CD4-positive, alpha-beta memory T cell (primary cell): ENCODE results near the gene ZNF502. TPM values are rescaled to one million over a fixed set of nuclear protein-coding genes. Genes with fewer than 3 reads are reported as not detected.

Experiments
- CTCF ChIA-PET: fragments of 350-600 bp; sonication (Branson Sonifier 250); formaldehyde crosslinking; loops from one replicate; lab custom pipeline; 2021; ENCODE audit warnings: inconsistent platforms; ENCODE audit not compliant: partially characterized antibody; lab: Charles Lee
- POLR2A ChIA-PET: fragments of 350-600 bp; sonication (Branson Sonifier 250); formaldehyde crosslinking; loops from one replicate; lab custom pipeline; 2021; ENCODE audit not compliant: partially characterized antibody; lab: Charles Lee
- DNase-seq, 5 donors: peaks; one replicate each; pipeline versions ENCODE4 v3.0.0 to v3.0.0-alpha.2; 2020 to 2022; ENCODE audit warnings: mixed read lengths in 1 of 5
- H3K27ac ChIP-seq: one replicate; pipeline ENCODE4 v1.7.0; 2013; ENCODE audit warnings: low read depth, low read length
- H3K27me3 ChIP-seq: 2 replicates; pipeline ENCODE4 v1.7.0; 2013; ENCODE audit warnings: mild to moderate bottlenecking, low read length, moderate library complexity; ENCODE audit not compliant: insufficient read depth
- H3K36me3 ChIP-seq: 2 replicates; pipeline ENCODE4 v1.7.0; 2013; ENCODE audit warnings: mild to moderate bottlenecking, low read length, moderate library complexity; ENCODE audit not compliant: insufficient read depth
- H3K4me1 ChIP-seq: 2 replicates; pipeline ENCODE4 v1.7.0; 2013; ENCODE audit warnings: mild to moderate bottlenecking, low read length, moderate library complexity; ENCODE audit not compliant: insufficient read depth
- H3K4me3 ChIP-seq, 2 donors: one replicate each; pipeline ENCODE4 v1.7.0; 2013; ENCODE audit warnings: low read length in 2 of 2, mild to moderate bottlenecking in 1 of 2
- H3K9me3 ChIP-seq, 2 donors: one replicate each; pipeline ENCODE4 v1.7.0; 2013; ENCODE audit warnings: low read length in 2 of 2, control low read depth in 1 of 2; ENCODE audit not compliant: control insufficient read depth in 1 of 2
- H3K27ac Mint-ChIP-seq, 7 donors: one replicate each; pipeline ENCODE4 v1.8.0; 2020 to 2021; ENCODE audit warnings: mixed read lengths in 7 of 7, mild to moderate bottlenecking in 6 of 7, inconsistent platforms in 3 of 7, moderate library complexity in 3 of 7
- H3K27me3 Mint-ChIP-seq, 2 donors: one replicate each; pipeline ENCODE4 v1.8.0; 2020 to 2021; ENCODE audit warnings: mixed read lengths in 2 of 2
- H3K36me3 Mint-ChIP-seq, 2 donors: one replicate each; pipeline ENCODE4 v1.8.0; 2020 to 2021; ENCODE audit warnings: mixed read lengths in 2 of 2, inconsistent platforms in 1 of 2, mild to moderate bottlenecking in 1 of 2
- H3K4me1 Mint-ChIP-seq, 4 donors: one replicate each; pipeline ENCODE4 v1.8.0; 2020 to 2021; ENCODE audit warnings: mixed read lengths in 4 of 4, mild to moderate bottlenecking in 1 of 4
- H3K4me3 Mint-ChIP-seq, 8 donors: one replicate each; pipeline ENCODE4 v1.8.0; 2020 to 2021; ENCODE audit warnings: mixed read lengths in 8 of 8, mild to moderate bottlenecking in 7 of 8, moderate library complexity in 6 of 8, inconsistent platforms in 3 of 8
- H3K9me3 Mint-ChIP-seq, 8 donors: one replicate each; pipeline ENCODE4 v1.8.0; 2020 to 2021; ENCODE audit warnings: mixed read lengths in 8 of 8, mild to moderate bottlenecking in 5 of 8, inconsistent platforms in 3 of 8, moderate library complexity in 1 of 8
- intact Hi-C: fragments of 100-400 bp; cut with micrococcal nuclease; formaldehyde crosslinking; loops from one replicate; pipeline ENCODE4 v1.15.1; 2023
- polyA plus RNA-seq, 2 donors: library from polyadenylated mRNA; unstranded; fragments of 300-500 nt; fragmentation: Illumina TruSeq; gene quantifications; one replicate each; pipeline ENCODE4 v1.2.3, GENCODE V29; 2021
- total RNA-seq, 2 experiments: library from RNA; stranded (reverse); gene quantifications; one replicate each; pipeline ENCODE4 v1.2.3, GENCODE V29; 2021

The ZNF502 gene
- total and polyA plus RNA-seq, 4 experiments from 2014 or later = 2.1 to 4.0 (median 3.3) TPM

DNA sequence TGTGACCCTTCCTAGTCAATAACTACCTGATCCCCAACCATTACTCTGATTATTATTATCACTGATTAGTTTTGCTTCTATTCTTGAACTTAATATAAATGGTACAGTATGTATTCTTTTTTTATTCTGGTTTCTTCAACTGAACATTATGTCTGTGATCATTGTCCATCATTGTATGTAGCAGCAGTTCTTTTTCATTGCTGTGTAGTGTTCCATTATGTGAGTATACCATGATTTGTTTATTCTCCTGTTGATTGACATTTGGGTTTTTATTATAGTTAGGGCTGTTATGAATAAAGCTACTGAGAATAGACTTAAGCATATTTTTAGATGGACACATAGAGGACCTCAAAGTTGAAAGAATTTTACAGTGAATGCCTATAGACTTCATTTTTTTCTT lies 51.8 kb downstream of the ZNF502 start:
- Mint-ChIP-seq H3K27ac (no peak overlapping the region), H3K27me3 (peaks cover 0 to 1% of the 10 kb centered on the region in 2 donors), H3K36me3 (peaks cover under 1 to 17% of the 10 kb centered on the region in 2 donors), H3K4me1 (peaks cover 10 to 28% (median 18%) of the 10 kb centered on the region in 4 donors), H3K4me3 (no peak overlapping the region), H3K9me3 (peaks cover 0 to 3% (median 0%) of the 10 kb centered on the region in 8 donors)
- Histone ChIP-seq H3K27ac (no peak overlapping the region), H3K27me3 (no peaks in the 10 kb centered on the region), H3K9me3 (no peaks in the 10 kb centered on the region), H3K36me3 (no peaks in the 10 kb centered on the region), H3K4me1 (peaks cover 15% of the 10 kb centered on the region), H3K4me3 (no peak overlapping the region)
- intact Hi-C loops = no loop called here
- ChIA-PET POLR2A (no interaction called here), CTCF (no interaction called here)
- DNase-seq = no peak

DNA sequence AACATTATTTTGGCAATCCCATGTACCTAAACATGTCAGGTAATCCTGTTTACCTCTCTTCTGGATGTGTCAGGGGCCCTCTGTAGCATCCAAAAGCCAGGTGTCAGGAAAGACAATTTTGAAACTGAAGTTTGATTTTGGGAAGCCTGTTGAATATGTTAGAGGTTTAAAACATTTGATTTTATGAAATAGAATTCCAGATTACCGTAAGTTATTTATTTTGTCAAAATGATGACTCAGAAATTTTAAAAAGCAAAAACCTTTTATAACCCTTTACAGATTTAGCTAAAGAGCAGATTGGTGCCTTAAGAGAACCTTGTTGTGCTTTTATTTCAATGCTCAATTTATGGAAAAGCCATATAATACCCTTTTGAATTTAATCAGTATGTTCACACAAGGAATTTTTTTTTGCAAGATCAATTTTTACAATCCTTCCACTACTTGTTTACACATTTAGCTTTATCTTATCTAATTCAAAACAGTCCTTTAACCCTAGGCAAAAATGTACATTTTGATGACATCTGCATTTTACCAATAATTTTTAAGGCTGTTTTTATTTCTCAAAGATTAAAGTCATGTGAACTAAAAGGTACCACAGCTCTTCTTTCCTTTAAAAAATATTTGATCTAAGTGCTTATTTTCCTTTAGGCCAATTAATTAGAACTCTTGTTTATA lies 59.1 kb downstream of the ZNF502 start:
- Histone ChIP-seq H3K4me1 (no peaks in the 10 kb centered on the region), H3K36me3 (no peaks in the 10 kb centered on the region), H3K27ac (no peak overlapping the region), H3K9me3 (no peaks in the 10 kb centered on the region), H3K4me3 (no peak overlapping the region), H3K27me3 (no peaks in the 10 kb centered on the region)
- no peak for DNase-seq
- no peaks in the 10 kb centered on the region for H3K27me3 Mint-ChIP-seq
- ChIA-PET POLR2A (no interaction called here), CTCF (interaction anchor here (0.8 kb wide), 1 partner anchor 9 kb away, joined by 3 read pairs; no protein-coding TSS in a partner anchor)
- H3K36me3 Mint-ChIP-seq = peaks cover 6 to 8% of the 10 kb centered on the region in 2 donors
- no peak overlapping the region for H3K4me3 Mint-ChIP-seq
- intact Hi-C loops = no loop called here
- H3K9me3 Mint-ChIP-seq = peaks cover 2 to 28% (median 15%) of the 10 kb centered on the region in 8 donors
- H3K4me1 Mint-ChIP-seq = no peaks in the 10 kb centered on the region
- no peak overlapping the region for H3K27ac Mint-ChIP-seq

DNA sequence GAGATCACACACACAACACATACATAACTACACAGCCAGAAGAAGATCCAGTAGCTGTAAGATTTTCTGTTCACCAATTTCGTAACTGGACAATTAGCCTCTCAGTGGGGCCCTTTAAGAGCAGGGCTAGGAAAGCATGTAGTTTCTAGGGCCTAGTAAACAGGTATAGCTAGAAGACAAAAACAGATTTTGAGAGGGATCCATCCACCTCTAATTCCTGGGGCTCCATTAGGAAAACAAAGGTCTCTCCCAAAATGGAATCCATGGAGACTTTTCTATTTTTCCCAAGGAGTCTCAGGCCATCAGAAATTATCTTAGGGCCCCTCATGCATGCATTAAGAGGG lies 59.6 kb downstream of the ZNF502 start:
- Histone ChIP-seq H3K36me3 (no peaks in the 10 kb centered on the region), H3K4me3 (no peak overlapping the region), H3K9me3 (no peaks in the 10 kb centered on the region), H3K4me1 (no peaks in the 10 kb centered on the region), H3K27ac (no peak overlapping the region), H3K27me3 (no peaks in the 10 kb centered on the region)
- Mint-ChIP-seq H3K36me3 (peaks cover 6 to 8% of the 10 kb centered on the region in 2 donors), H3K27me3 (no peaks in the 10 kb centered on the region), H3K4me3 (no peak overlapping the region), H3K27ac (no peak overlapping the region), H3K9me3 (peaks cover 2 to 28% (median 15%) of the 10 kb centered on the region in 8 donors), H3K4me1 (no peaks in the 10 kb centered on the region)
- CTCF ChIA-PET = interaction anchor here (0.8 to 1.0 kb wide), 2 partner anchors 8 to 43 kb away, joined by 3 read pairs; no protein-coding TSS in a partner anchor
- no peak for DNase-seq
- intact Hi-C loops = no loop called here
- POLR2A ChIA-PET = no interaction called here

Other genes with a start within 250 kb of the ZNF502 start
- 10 to 100 TPM; 30.0 to 31.5 TPM for gene ZNF445, start 235.0 kb upstream of the ZNF502 start, total RNA-seq
- gene ZNF445, start 235.0 kb upstream of the ZNF502 start, polyA plus RNA-seq = 1 to 10 TPM in 1 of 2 donors, under 1 TPM in 1; 0.57 to 3.8 TPM
- 1 to 10 TPM; 4.1 to 4.2 TPM for gene ZKSCAN7, start 157.5 kb upstream of the ZNF502 start, total RNA-seq
- 1 to 10 TPM in 1 of 2 donors, under 1 TPM in 1; 0.65 to 1.9 TPM for gene ZKSCAN7, start 157.5 kb upstream of the ZNF502 start, polyA plus RNA-seq
- under 1 TPM; 0.06 to 0.61 TPM for gene ZNF660, start 127.7 kb upstream of the ZNF502 start, total RNA-seq
- under 1 TPM in 1 of 2 donors, not detected in 1; 0.09 TPM for gene ZNF660, start 127.7 kb upstream of the ZNF502 start, polyA plus RNA-seq
- gene ZNF197, start 87.6 kb upstream of the ZNF502 start, total RNA-seq = 10 to 100 TPM; 18.0 to 18.4 TPM
- gene ZNF197, start 87.6 kb upstream of the ZNF502 start, polyA plus RNA-seq = 1 to 10 TPM; 1.9 to 5.2 TPM
- gene ZNF35, start 63.9 kb upstream of the ZNF502 start, total RNA-seq = 1 to 10 TPM; 3.8 to 5.2 TPM
- gene ZNF35, start 63.9 kb upstream of the ZNF502 start, polyA plus RNA-seq = 1 to 10 TPM in 1 of 2 donors, under 1 TPM in 1; 0.87 to 1.2 TPM
- gene ZNF501, start 17.0 kb downstream of the ZNF502 start, total RNA-seq = 1 to 10 TPM; 7.4 to 7.5 TPM
- 1 to 10 TPM; 2.1 to 2.9 TPM for gene ZNF501, start 17.0 kb downstream of the ZNF502 start, polyA plus RNA-seq
- gene KIAA1143, start 49.0 kb downstream of the ZNF502 start, total RNA-seq = 10 to 100 TPM; 37.6 to 39.7 TPM
- 10 to 100 TPM; 14.5 to 31.3 TPM for gene KIAA1143, start 49.0 kb downstream of the ZNF502 start, polyA plus RNA-seq
- gene KIF15, start 49.1 kb downstream of the ZNF502 start, total RNA-seq = under 1 TPM; 0.19 to 0.38 TPM
- not detected for gene KIF15, start 49.1 kb downstream of the ZNF502 start, polyA plus RNA-seq
- 10 to 100 TPM; 26.1 to 29.6 TPM for gene TMEM42, start 149.3 kb downstream of the ZNF502 start, total RNA-seq
- gene TMEM42, start 149.3 kb downstream of the ZNF502 start, polyA plus RNA-seq = 10 to 100 TPM; 32.2 to 55.4 TPM
- not detected for gene TGM4, start 161.9 kb downstream of the ZNF502 start, total RNA-seq
- not detected for gene TGM4, start 161.9 kb downstream of the ZNF502 start, polyA plus RNA-seq